Omental fat pad (tissue), 4 donors: ENCODE results near the gene EEA1. TPM values are rescaled to one million over a fixed set of nuclear protein-coding genes. Genes with fewer than 3 reads are reported as not detected.

Source experiments
- ATAC-seq: fragments of 150-250 bp; one replicate; pipeline ENCODE4 v1.9.1; 2016; ENCODE audit warnings: mild to moderate bottlenecking, moderate library complexity; ENCODE audit not compliant: low FRiP score
- DNase-seq: peaks from one replicate; pipeline ENCODE4 v3.0.0-alpha.2; 2019; ENCODE audit warnings: low spot score
- CTCF ChIP-seq, 3 donors: fragments of 450-650 bp; IDR thresholded peaks; one replicate each; pipeline ENCODE4 v1.5.1; 2016 to 2017; ENCODE audit warnings: antibody characterized with exemption in 3 of 3, mild to moderate bottlenecking in 3 of 3, moderate library complexity in 2 of 3
- total RNA-seq, 4 donors: library from RNA; depleted of rRNA; stranded (reverse); fragments of >200 nt; gene quantifications; one replicate each; pipeline ENCODE4 v1.1.0, GENCODE V29; 2016

EEA1 gene
- total RNA-seq, 4 donors from 2014 or later, result 20.6 to 40.6 (median 25.4) TPM

- no peak for TF ChIP-seq CTCF (IDR thresholded peaks at IDR 0.05)
- no peak for DNase-seq
- no peak for ATAC-seq
Observed at GRCh38 chr12:92912052-92912451, 17.0 kb downstream of the EEA1 start.

- TF ChIP-seq CTCF (IDR thresholded peaks at IDR 0.05), result no peak
- no peak for ATAC-seq
- DNase-seq, result no peak
Observed at GRCh38 chr12:92911339-92911738, 17.8 kb downstream of the EEA1 start.

- no peak for ATAC-seq
- no peak for DNase-seq
- no peak for TF ChIP-seq CTCF (IDR thresholded peaks at IDR 0.05)
Observed at GRCh38 chr12:92908108-92908507, 21.0 kb downstream of the EEA1 start.

- TF ChIP-seq CTCF (IDR thresholded peaks at IDR 0.05), result no peak
- DNase-seq, result no peak
- ATAC-seq, result no peak
Observed at GRCh38 chr12:92905811-92906554, 23.1 kb downstream of the EEA1 start.

GRCh38 chr12:92905258-92905810 lies 23.8 kb downstream of the EEA1 start:
- DNase-seq, result no peak
- no peak for ATAC-seq
- no peak for TF ChIP-seq CTCF (IDR thresholded peaks at IDR 0.05)

- no peak for TF ChIP-seq CTCF (IDR thresholded peaks at IDR 0.05)
- DNase-seq (no peak), ATAC-seq (no peak)
Observed at GRCh38 chr12:92900941-92901340, 28.2 kb downstream of the EEA1 start.
